ENCODE results near the gene C1orf210. TPM values are rescaled to one million over a fixed set of nuclear protein-coding genes. Genes with fewer than 3 reads are reported as not detected.

The C1orf210 gene
- total and polyA plus RNA-seq, 10 donors, result not detected

- Histone ChIP-seq H3K36me3 (peaks cover 0 to 71% (median 11%) of the 10 kb centered on the region in 6 donors), H3K27ac (no peak overlapping the region), H3K4me1 (no peaks in the 10 kb centered on the region), H3K9me3 (peaks cover 0 to 28% (median 24%) of the 10 kb centered on the region in 8 donors), H3K27me3 (replicated peaks in 1 of 7) (no peaks in the 10 kb centered on the region), H3K4me3 (no peak overlapping the region)
- 85 to 98% (median 97%) methylated on average over 5 of the region's 5 CpGs for WGBS, 5 donors
- TF ChIP-seq POLR2A (IDR thresholded peaks at IDR 0.05) (no peak), CTCF (IDR thresholded peaks at IDR 0.05 in 8 of 11, conservative IDR thresholded peaks at IDR 0.05 in 3 of 11) (no peak), POLR2AphosphoS5 (IDR thresholded peaks at IDR 0.05) (no peak)
- no peak for DNase-seq
- intact Hi-C loops (cut with DNase I; ENCODE audit: low total_unique reads), result no loop called here
Measured at GRCh38 chr1:43322506-43322905, 37.1 kb upstream of the C1orf210 start.

- intact Hi-C loops (cut with DNase I; ENCODE audit: low total_unique reads), result no loop called here
Measured at GRCh38 chr1:43321331-43321891, 36.0 kb upstream of the C1orf210 start.

GRCh38 chr1:43319766-43320165 is 34.4 kb upstream of the C1orf210 start:
- no peak overlapping the region for H3K27ac ChIP-seq
- TF ChIP-seq CTCF (IDR thresholded peaks at IDR 0.05 in 8 of 11, conservative IDR thresholded peaks at IDR 0.05 in 3 of 11) (no peak), POLR2AphosphoS5 (IDR thresholded peaks at IDR 0.05) (no peak), POLR2A (IDR thresholded peaks at IDR 0.05) (no peak)
- intact Hi-C loops (cut with DNase I; ENCODE audit: low total_unique reads), result no loop called here

More at GRCh38 chr1:43321331-43321891, 36.0 kb upstream of the C1orf210 start:
- Histone ChIP-seq H3K27me3 (replicated peaks in 1 of 7) (no peaks in the 10 kb centered on the region), H3K27ac (no peak overlapping the region), H3K4me3 (no peak overlapping the region), H3K9me3 (peaks cover 0 to 23% (median 21%) of the 10 kb centered on the region in 8 donors), H3K36me3 (peaks cover 0 to 74% (median 11%) of the 10 kb centered on the region in 6 donors), H3K4me1 (peaks cover 0 to under 1% (median 0%) of the 10 kb centered on the region in 6 donors)
- TF ChIP-seq POLR2AphosphoS5 (IDR thresholded peaks at IDR 0.05), result no peak
- TF ChIP-seq POLR2A (IDR thresholded peaks at IDR 0.05), result no peak
- no peak for TF ChIP-seq CTCF (IDR thresholded peaks at IDR 0.05 in 8 of 11, conservative IDR thresholded peaks at IDR 0.05 in 3 of 11)
- no peak for DNase-seq
- WGBS, 5 donors, result 86 to 97% (median 94%) methylated on average over 10 to 16 of the region's 16 CpGs

GRCh38 chr1:43319288-43319687 is 33.9 kb upstream of the C1orf210 start:
- H3K4me3 ChIP-seq, result no peak overlapping the region
- H3K4me1 ChIP-seq, result peaks cover 0 to 7% (median 0%) of the 10 kb centered on the region in 6 donors
- no peak overlapping the region for H3K27ac ChIP-seq
- no peak for TF ChIP-seq POLR2A (IDR thresholded peaks at IDR 0.05)
- TF ChIP-seq CTCF (IDR thresholded peaks at IDR 0.05 in 8 of 11, conservative IDR thresholded peaks at IDR 0.05 in 3 of 11), result no peak
- TF ChIP-seq POLR2AphosphoS5 (IDR thresholded peaks at IDR 0.05), result no peak
- 83 to 100% (median 98%) methylated on average over 4 to 5 of the region's 5 CpGs for WGBS, 5 donors
- no peaks in the 10 kb centered on the region for H3K27me3 ChIP-seq (replicated peaks in 1 of 7)
- no peak for DNase-seq
- H3K36me3 ChIP-seq, result peaks cover 0 to 68% (median 10%) of the 10 kb centered on the region in 6 donors
- peaks cover 0 to 3% (median under 1%) of the 10 kb centered on the region in 8 donors for H3K9me3 ChIP-seq
- intact Hi-C loops (cut with DNase I; ENCODE audit: low total_unique reads), result no loop called here

More at GRCh38 chr1:43319766-43320165, 34.4 kb upstream of the C1orf210 start:
- WGBS, 5 donors, result 67 to 100% (median 92%) methylated on average over 2 to 3 of the region's 3 CpGs
- peaks cover 0 to 68% (median 11%) of the 10 kb centered on the region in 6 donors for H3K36me3 ChIP-seq
- DNase-seq, result no peak
- H3K4me1 ChIP-seq, result peaks cover 0 to 7% (median 0%) of the 10 kb centered on the region in 6 donors
- no peaks in the 10 kb centered on the region for H3K27me3 ChIP-seq (replicated peaks in 1 of 7)
- H3K4me3 ChIP-seq, result no peak overlapping the region
- peaks cover 0 to 8% (median 5%) of the 10 kb centered on the region in 8 donors for H3K9me3 ChIP-seq

All from spleen (tissue), 11 donors.